WTC11 (cell line): ENCODE measurements around the gene ZFYVE19. TPM values are rescaled to one million over a fixed set of nuclear protein-coding genes. Genes with fewer than 3 reads are reported as not detected.
A peak's percentile ranks its signal among the peaks of the same experiment; 100 is the strongest.

Experiments used
- ATAC-seq: fragments of 200-7000 bp; cut with Tn5 transposase; 2 replicates; pipeline ENCODE4 v1.10.0; 2021; ENCODE audit warnings: mild to moderate bottlenecking, moderate library complexity
- CTCF ChIA-PET: fragments of 300-600 bp; sonication (Branson Sonifier 250); formaldehyde crosslinking; loops from one replicate; lab custom pipeline; 2021; ENCODE audit warnings: antibody characterized with exemption; lab: Charles Lee
- POLR2A ChIA-PET: fragments of 350-600 bp; sonication (Branson Sonifier 250); formaldehyde crosslinking; loops from one replicate; lab custom pipeline; 2021; ENCODE audit warnings: antibody characterized with exemption; lab: Charles Lee
- DNase-seq: peaks from one replicate; pipeline ENCODE4 v3.0.0; 2021; ENCODE audit warnings: low spot score
- H3K27ac Mint-ChIP-seq: 2 replicates; pipeline ENCODE4 v1.8.0; 2021; ENCODE audit warnings: mixed read lengths
- H3K27me3 Mint-ChIP-seq: 2 replicates; pipeline ENCODE4 v1.8.0; 2021; ENCODE audit warnings: low read depth, mild to moderate bottlenecking, moderate library complexity, mixed read lengths
- H3K36me3 Mint-ChIP-seq: 2 replicates; pipeline ENCODE4 v1.8.0; 2021; ENCODE audit warnings: mixed read lengths
- H3K4me1 Mint-ChIP-seq: 2 replicates; pipeline ENCODE4 v1.8.0; 2022; ENCODE audit warnings: mixed read lengths
- H3K4me3 Mint-ChIP-seq: 2 replicates; pipeline ENCODE4 v1.8.0; 2021; ENCODE audit warnings: mild to moderate bottlenecking, moderate library complexity, mixed read lengths
- H3K9me3 Mint-ChIP-seq: 2 replicates; pipeline ENCODE4 v1.8.0; 2021; ENCODE audit warnings: mixed read lengths
- CBFB ChIP-seq: sonication (generic); formaldehyde crosslinking; IDR thresholded peaks from 2 replicates; pipeline ENCODE4 v1.8.1; 2022; ENCODE audit warnings: mild to moderate bottlenecking, low read depth, missing genetic modification reagents
- CTCF ChIP-seq: fragments of 200-600 bp; IDR thresholded peaks from 2 replicates; pipeline ENCODE4 v1.8.0; 2022; ENCODE audit warnings: antibody characterized with exemption
- HMGA2 ChIP-seq: fragments of 250-450 bp; sonication (Bioruptor Pico); IDR thresholded peaks from 2 replicates; pipeline ENCODE4 v1.4.0; 2021; ENCODE audit warnings: mild to moderate bottlenecking, moderate library complexity
- NR1H2 ChIP-seq: sonication (generic); formaldehyde crosslinking; IDR thresholded peaks from 2 replicates; pipeline ENCODE4 v1.9.0; 2021; ENCODE audit warnings: mild to moderate bottlenecking, moderate library complexity, missing genetic modification reagents
- NR2C2 ChIP-seq: sonication (generic); formaldehyde crosslinking; IDR thresholded peaks from 2 replicates; pipeline ENCODE4 v1.8.0; 2022; ENCODE audit warnings: mild to moderate bottlenecking, missing genetic modification reagents
- PREB ChIP-seq: sonication (generic); formaldehyde crosslinking; IDR thresholded peaks from 2 replicates; pipeline ENCODE4 v1.8.1; 2022; ENCODE audit warnings: mild to moderate bottlenecking, missing genetic modification reagents, moderate library complexity, borderline replicate concordance
- RELA ChIP-seq: sonication (generic); formaldehyde crosslinking; IDR thresholded peaks from 2 replicates; pipeline ENCODE4 v1.8.1; 2022; ENCODE audit warnings: missing genetic modification reagents, mild to moderate bottlenecking, borderline replicate concordance
- ZBTB21 ChIP-seq: sonication (generic); formaldehyde crosslinking; IDR thresholded peaks from 2 replicates; pipeline ENCODE4 v1.8.1; 2023; ENCODE audit warnings: mild to moderate bottlenecking, missing genetic modification reagents, borderline replicate concordance
- ZNF232 ChIP-seq: sonication (generic); formaldehyde crosslinking; IDR thresholded peaks from 2 replicates; pipeline ENCODE4 v1.8.0; 2022; ENCODE audit warnings: mild to moderate bottlenecking, missing genetic modification reagents
- ZNF396 ChIP-seq: fragments of 250-450 bp; sonication (Bioruptor Pico); IDR thresholded peaks from 2 replicates; pipeline ENCODE4 v1.8.0; 2021; ENCODE audit warnings: mild to moderate bottlenecking, moderate library complexity, borderline replicate concordance
- ZNF532 ChIP-seq: fragments of 250-450 bp; sonication (Bioruptor Pico); IDR thresholded peaks from 2 replicates; pipeline ENCODE4 v1.9.0; 2021; ENCODE audit warnings: mild to moderate bottlenecking, borderline replicate concordance
- ZNF671 ChIP-seq: fragments of 250-450 bp; sonication (Bioruptor Pico); IDR thresholded peaks from 2 replicates; pipeline ENCODE4 v1.8.0; 2021; ENCODE audit warnings: mild to moderate bottlenecking
- total RNA-seq: library from RNA; stranded (reverse); gene quantifications from 3 replicates; pipeline ENCODE4 v1.2.3, GENCODE V29; 2021
- TF ChIP-seq, protein P1 (sequence below): sonication (generic); formaldehyde crosslinking; IDR thresholded peaks from 2 replicates; pipeline ENCODE4 v1.8.0; 2022; ENCODE audit warnings: mild to moderate bottlenecking, missing genetic modification reagents
- TF ChIP-seq, protein P2 (sequence below): sonication (generic); formaldehyde crosslinking; IDR thresholded peaks from 2 replicates; pipeline ENCODE4 v1.8.1; 2023; ENCODE audit warnings: mild to moderate bottlenecking, missing genetic modification reagents
- TF ChIP-seq, protein P3 (sequence below): fragments of 250-450 bp; sonication (Bioruptor Pico); conservative IDR thresholded peaks from 2 replicates; pipeline ENCODE4 v1.9.0; 2021; ENCODE audit warnings: mild to moderate bottlenecking
- TF ChIP-seq, protein P4 (sequence below): sonication (generic); formaldehyde crosslinking; IDR thresholded peaks from 2 replicates; pipeline ENCODE4 v1.8.1; 2023; ENCODE audit warnings: mild to moderate bottlenecking, missing genetic modification reagents, moderate library complexity
- TF ChIP-seq, protein P5 (sequence below): sonication (generic); formaldehyde crosslinking; IDR thresholded peaks from 2 replicates; pipeline ENCODE4 v1.8.0; 2022; ENCODE audit warnings: mild to moderate bottlenecking, missing genetic modification reagents

The ZFYVE19 gene
- total RNA-seq, 1 experiment from 2014 or later = 18.9 TPM

GRCh38 chr15:40836020-40836419 is 29.1 kb downstream of the ZFYVE19 start (continued):
- TF ChIP-seq, protein P1, sequence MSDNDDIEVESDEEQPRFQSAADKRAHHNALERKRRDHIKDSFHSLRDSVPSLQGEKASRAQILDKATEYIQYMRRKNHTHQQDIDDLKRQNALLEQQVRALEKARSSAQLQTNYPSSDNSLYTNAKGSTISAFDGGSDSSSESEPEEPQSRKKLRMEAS (CRISPR knock-in tag) = no peak
- TF ChIP-seq, protein P2, sequence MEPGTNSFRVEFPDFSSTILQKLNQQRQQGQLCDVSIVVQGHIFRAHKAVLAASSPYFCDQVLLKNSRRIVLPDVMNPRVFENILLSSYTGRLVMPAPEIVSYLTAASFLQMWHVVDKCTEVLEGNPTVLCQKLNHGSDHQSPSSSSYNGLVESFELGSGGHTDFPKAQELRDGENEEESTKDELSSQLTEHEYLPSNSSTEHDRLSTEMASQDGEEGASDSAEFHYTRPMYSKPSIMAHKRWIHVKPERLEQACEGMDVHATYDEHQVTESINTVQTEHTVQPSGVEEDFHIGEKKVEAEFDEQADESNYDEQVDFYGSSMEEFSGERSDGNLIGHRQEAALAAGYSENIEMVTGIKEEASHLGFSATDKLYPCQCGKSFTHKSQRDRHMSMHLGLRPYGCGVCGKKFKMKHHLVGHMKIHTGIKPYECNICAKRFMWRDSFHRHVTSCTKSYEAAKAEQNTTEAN (CRISPR knock-in tag) = no peak
- TF ChIP-seq ZBTB21 = no peak
- TF ChIP-seq ZNF532 (CRISPR knock-in tag) = no peak
- no peak for TF ChIP-seq RELA (CRISPR knock-in tag)
- TF ChIP-seq HMGA2 (CRISPR knock-in tag) = no peak
- TF ChIP-seq ZNF671 = no peak
- TF ChIP-seq, protein P3, sequence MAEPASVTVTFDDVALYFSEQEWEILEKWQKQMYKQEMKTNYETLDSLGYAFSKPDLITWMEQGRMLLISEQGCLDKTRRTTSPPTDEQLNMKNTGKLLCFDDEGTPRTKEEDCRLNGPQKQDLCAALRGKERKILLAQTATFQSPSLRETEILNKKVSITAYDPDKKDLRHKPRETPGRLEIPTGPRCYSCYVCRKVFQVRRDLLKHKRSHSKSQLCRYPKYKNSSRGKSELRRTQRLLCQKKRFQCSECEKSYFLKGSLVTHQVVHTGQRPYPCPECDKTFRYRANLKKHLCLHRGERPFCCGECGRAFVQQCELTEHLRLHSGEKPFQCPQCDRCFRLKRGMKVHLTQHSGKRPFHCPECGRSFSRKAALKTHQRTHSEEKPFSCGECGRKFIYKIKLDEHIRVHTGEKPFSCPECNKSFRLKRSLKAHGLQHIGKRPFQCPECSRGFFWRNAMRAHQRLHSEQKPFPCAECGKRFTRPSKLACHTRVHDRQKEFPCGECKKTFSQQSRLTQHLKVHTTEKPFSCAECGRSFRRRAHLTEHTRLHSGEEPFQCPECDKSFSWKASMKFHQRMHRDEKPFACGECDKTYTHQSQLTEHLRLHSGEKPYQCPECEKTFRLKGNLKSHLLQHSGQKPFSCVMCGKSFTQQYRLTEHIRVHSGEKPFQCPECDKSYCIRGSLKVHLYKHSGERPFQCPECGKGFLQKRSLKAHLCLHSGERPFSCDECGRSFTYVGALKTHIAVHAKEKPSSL (CRISPR knock-in tag) = no peak
- TF ChIP-seq NR2C2 (CRISPR knock-in tag) = no peak
- TF ChIP-seq ZNF396 (CRISPR knock-in tag) = no peak

GRCh38 chr15:40838756-40839155 is 31.9 kb downstream of the ZFYVE19 start:
- CTCF ChIA-PET = interaction anchor here (1.0 to 2.9 kb wide), 4 partner anchors 8 to 56 kb away, joined by 3 to 12 read pairs (median 7); partner anchors contain the start of gene VPS18
- no peak for ATAC-seq

More at GRCh38 chr15:40838756-40839155, 31.9 kb downstream of the ZFYVE19 start:
- H3K4me1 Mint-ChIP-seq = peaks cover 7% of the 10 kb centered on the region
- 0 out of 2 replicates have a peak overlapping the region, but pooled peaks have one; percentile 28 for H3K27ac Mint-ChIP-seq
- H3K9me3 Mint-ChIP-seq = no peaks in the 10 kb centered on the region
- no peak for DNase-seq
- no peak overlapping the region for H3K4me3 Mint-ChIP-seq
- TF ChIP-seq PREB (CRISPR knock-in tag) (no peak), ZNF232 (CRISPR knock-in tag) (no peak), CBFB (CRISPR knock-in tag) (no peak), NR1H2 (CRISPR knock-in tag) (no peak), CTCF (no peak)
- TF ChIP-seq, protein P4, sequence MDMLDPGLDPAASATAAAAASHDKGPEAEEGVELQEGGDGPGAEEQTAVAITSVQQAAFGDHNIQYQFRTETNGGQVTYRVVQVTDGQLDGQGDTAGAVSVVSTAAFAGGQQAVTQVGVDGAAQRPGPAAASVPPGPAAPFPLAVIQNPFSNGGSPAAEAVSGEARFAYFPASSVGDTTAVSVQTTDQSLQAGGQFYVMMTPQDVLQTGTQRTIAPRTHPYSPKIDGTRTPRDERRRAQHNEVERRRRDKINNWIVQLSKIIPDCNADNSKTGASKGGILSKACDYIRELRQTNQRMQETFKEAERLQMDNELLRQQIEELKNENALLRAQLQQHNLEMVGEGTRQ (CRISPR knock-in tag) = no peak
- TF ChIP-seq, protein P5, sequence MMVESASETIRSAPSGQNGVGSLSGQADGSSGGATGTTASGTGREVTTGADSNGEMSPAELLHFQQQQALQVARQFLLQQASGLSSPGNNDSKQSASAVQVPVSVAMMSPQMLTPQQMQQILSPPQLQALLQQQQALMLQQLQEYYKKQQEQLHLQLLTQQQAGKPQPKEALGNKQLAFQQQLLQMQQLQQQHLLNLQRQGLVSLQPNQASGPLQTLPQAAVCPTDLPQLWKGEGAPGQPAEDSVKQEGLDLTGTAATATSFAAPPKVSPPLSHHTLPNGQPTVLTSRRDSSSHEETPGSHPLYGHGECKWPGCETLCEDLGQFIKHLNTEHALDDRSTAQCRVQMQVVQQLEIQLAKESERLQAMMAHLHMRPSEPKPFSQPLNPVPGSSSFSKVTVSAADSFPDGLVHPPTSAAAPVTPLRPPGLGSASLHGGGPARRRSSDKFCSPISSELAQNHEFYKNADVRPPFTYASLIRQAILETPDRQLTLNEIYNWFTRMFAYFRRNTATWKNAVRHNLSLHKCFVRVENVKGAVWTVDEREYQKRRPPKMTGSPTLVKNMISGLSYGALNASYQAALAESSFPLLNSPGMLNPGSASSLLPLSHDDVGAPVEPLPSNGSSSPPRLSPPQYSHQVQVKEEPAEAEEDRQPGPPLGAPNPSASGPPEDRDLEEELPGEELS (CRISPR knock-in tag) = no peak
- no peaks in the 10 kb centered on the region; the same call in 1 of the 2 replicates for H3K27me3 Mint-ChIP-seq
- no peaks in the 10 kb centered on the region for H3K36me3 Mint-ChIP-seq
- POLR2A ChIA-PET = no interaction called here
